Activated CD8-positive, alpha-beta T cell treated with anti-CD3 and anti-CD28 coated beads for 36 hours (primary cell): Measurements from ENCODE around the gene TGM4. TPM values are rescaled to one million over a fixed set of nuclear protein-coding genes. Genes with fewer than 3 reads are reported as not detected.
A peak's percentile ranks its signal among the peaks of the same experiment; 100 is the strongest.

Source experiments
- ATAC-seq: fragments of 200-7000 bp; cut with Tn5 transposase; one replicate; pipeline ENCODE4 v1.10.0; 2021; ENCODE audit warnings: mild to moderate bottlenecking, moderate library complexity
- CTCF ChIA-PET: fragments of 350-600 bp; sonication (Branson Sonifier 250); formaldehyde crosslinking; loops from one replicate; lab custom pipeline; 2021; ENCODE audit warnings: antibody characterized with exemption; lab: Charles Lee
- POLR2A ChIA-PET: fragments of 350-600 bp; sonication (Branson Sonifier 250); formaldehyde crosslinking; loops from one replicate; lab custom pipeline; 2021; ENCODE audit warnings: antibody characterized with exemption; lab: Charles Lee
- DNase-seq: peaks from one replicate; pipeline ENCODE4 v3.0.0-alpha.2; 2020
- H3K27ac Mint-ChIP-seq: one replicate; pipeline ENCODE4 v1.8.0; 2021; ENCODE audit warnings: mild to moderate bottlenecking, mixed read lengths
- H3K27me3 Mint-ChIP-seq: one replicate; pipeline ENCODE4 v1.8.0; 2021; ENCODE audit warnings: mixed read lengths
- H3K36me3 Mint-ChIP-seq: one replicate; pipeline ENCODE4 v1.8.0; 2021; ENCODE audit warnings: low read depth, mixed read lengths
- H3K4me1 Mint-ChIP-seq: one replicate; pipeline ENCODE4 v1.8.0; 2021; ENCODE audit warnings: low read depth, mixed read lengths
- H3K4me3 Mint-ChIP-seq: one replicate; pipeline ENCODE4 v1.8.0; 2021; ENCODE audit warnings: mild to moderate bottlenecking, moderate library complexity, mixed read lengths
- H3K9me3 Mint-ChIP-seq: one replicate; pipeline ENCODE4 v1.8.0; 2021; ENCODE audit warnings: mixed read lengths
- intact Hi-C: fragments of 100-400 bp; cut with micrococcal nuclease; formaldehyde crosslinking; loops from one replicate; pipeline ENCODE4 v1.10.0; 2022
- total RNA-seq, 2 experiments: library from RNA; stranded (reverse); gene quantifications; one replicate each; pipeline ENCODE4 v1.2.3, GENCODE V29; 2021
- TF ChIP-seq, protein P1 (sequence below): fragments of 200-600 bp; IDR thresholded peaks from one replicate; pipeline ENCODE4 v1.8.0; 2022; ENCODE audit warnings: antibody characterized with exemption, mild to moderate bottlenecking

Gene TGM4
- total RNA-seq, 2 experiments from 2014 or later = not detected

DNA sequence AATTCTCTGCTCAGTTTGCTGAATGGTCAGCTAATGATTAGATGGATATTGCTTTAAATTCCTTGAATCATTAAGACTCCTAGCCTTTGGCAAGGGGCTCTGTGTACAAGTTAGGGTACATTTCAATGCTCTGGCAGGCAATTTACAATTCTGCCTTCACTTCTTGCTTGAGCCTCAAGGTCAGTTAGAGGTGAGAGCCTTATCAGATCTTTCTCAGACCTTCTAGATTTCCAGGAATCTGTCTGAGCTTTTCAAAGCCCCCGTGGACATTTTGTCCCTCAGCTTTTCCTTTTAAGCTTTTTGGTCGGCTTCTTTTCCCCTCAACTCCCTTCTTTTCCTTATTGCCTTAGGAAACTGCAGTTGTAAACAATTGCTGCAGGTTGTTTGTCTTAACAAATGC, 34.7 kb downstream of the TGM4 start:
- TF ChIP-seq, protein P1, sequence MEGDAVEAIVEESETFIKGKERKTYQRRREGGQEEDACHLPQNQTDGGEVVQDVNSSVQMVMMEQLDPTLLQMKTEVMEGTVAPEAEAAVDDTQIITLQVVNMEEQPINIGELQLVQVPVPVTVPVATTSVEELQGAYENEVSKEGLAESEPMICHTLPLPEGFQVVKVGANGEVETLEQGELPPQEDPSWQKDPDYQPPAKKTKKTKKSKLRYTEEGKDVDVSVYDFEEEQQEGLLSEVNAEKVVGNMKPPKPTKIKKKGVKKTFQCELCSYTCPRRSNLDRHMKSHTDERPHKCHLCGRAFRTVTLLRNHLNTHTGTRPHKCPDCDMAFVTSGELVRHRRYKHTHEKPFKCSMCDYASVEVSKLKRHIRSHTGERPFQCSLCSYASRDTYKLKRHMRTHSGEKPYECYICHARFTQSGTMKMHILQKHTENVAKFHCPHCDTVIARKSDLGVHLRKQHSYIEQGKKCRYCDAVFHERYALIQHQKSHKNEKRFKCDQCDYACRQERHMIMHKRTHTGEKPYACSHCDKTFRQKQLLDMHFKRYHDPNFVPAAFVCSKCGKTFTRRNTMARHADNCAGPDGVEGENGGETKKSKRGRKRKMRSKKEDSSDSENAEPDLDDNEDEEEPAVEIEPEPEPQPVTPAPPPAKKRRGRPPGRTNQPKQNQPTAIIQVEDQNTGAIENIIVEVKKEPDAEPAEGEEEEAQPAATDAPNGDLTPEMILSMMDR = no peak
- CTCF ChIA-PET = interaction anchor here (0.9 to 1.7 kb wide), 2 partner anchors 8 to 20 kb away, joined by 3 to 4 read pairs; no protein-coding TSS in a partner anchor
- ATAC-seq (no peak), DNase-seq (no peak)
- H3K27ac Mint-ChIP-seq = no peak overlapping the region
- no peaks in the 10 kb centered on the region for H3K9me3 Mint-ChIP-seq
- POLR2A ChIA-PET = no interaction called here
- no peaks in the 10 kb centered on the region for H3K4me1 Mint-ChIP-seq
- intact Hi-C loops = no loop called here
- no peaks in the 10 kb centered on the region for H3K36me3 Mint-ChIP-seq
- peaks cover 15% of the 10 kb centered on the region for H3K27me3 Mint-ChIP-seq
- H3K4me3 Mint-ChIP-seq = no peak overlapping the region

DNA sequence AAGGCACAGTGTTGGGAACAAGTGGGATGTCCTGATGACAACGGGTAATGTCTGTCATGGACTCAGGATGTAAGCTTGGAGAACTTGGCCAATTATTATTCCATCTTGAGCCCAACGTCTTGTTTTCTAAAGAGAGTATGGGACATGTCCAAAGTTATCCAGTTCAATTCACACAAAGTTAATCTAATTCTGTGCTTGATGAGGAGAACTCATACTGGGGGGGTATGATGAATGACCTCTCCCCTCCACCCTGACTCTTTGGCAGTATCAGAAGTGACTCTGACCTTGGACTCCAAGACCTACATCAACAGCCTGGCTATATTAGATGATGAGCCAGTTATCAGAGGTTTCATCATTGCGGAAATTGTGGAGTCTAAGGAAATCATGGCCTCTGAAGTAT, 36.3 kb downstream of the TGM4 start:
- intact Hi-C loops = no loop called here
- ChIA-PET POLR2A (no interaction called here), CTCF (no interaction called here)
- Mint-ChIP-seq H3K36me3 (no peaks in the 10 kb centered on the region), H3K4me3 (no peak overlapping the region), H3K9me3 (no peaks in the 10 kb centered on the region), H3K27me3 (peaks cover 15% of the 10 kb centered on the region), H3K27ac (no peak overlapping the region), H3K4me1 (no peaks in the 10 kb centered on the region)
- no peak for ATAC-seq
- TF ChIP-seq, protein P1 = no peak
- no peak for DNase-seq

DNA sequence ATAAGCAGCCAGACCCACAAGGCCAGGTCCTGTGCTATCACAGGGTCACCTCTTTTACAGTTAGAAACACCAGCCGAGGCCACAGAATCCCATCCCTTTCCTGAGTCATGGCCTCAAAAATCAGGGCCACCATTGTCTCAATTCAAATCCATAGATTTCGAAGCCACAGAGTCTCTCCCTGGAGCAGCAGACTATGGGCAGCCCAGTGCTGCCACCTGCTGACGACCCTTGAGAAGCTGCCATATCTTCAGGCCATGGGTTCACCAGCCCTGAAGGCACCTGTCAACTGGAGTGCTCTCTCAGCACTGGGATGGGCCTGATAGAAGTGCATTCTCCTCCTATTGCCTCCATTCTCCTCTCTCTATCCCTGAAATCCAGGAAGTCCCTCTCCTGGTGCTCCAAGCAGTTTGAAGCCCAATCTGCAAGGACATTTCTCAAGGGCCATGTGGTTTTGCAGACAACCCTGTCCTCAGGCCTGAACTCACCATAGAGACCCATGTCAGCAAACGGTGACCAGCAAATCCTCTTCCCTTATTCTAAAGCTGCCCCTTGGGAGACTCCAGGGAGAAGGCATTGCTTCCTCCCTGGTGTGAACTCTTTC, 39.6 kb downstream of the TGM4 start:
- no peak overlapping the region for H3K4me3 Mint-ChIP-seq
- DNase-seq = peak; percentile 77
- no peaks in the 10 kb centered on the region for H3K4me1 Mint-ChIP-seq
- intact Hi-C loops = loop anchor here (2.0 kb wide), 1 partner anchor 381 kb away; no protein-coding TSS in a partner anchor
- no peaks in the 10 kb centered on the region for H3K36me3 Mint-ChIP-seq
- H3K9me3 Mint-ChIP-seq = no peaks in the 10 kb centered on the region
- no peak overlapping the region for H3K27ac Mint-ChIP-seq
- TF ChIP-seq, protein P1 = peak; percentile 78
- ChIA-PET CTCF (interaction anchor here (0.6 to 3.5 kb wide), 21 partner anchors 8 to 399 kb away, joined by 3 to 23 read pairs (median 3); partner anchors contain the start of genes KIAA1143 and KIF15), POLR2A (no interaction called here)
- peaks cover 6% of the 10 kb centered on the region for H3K27me3 Mint-ChIP-seq
- peak; percentile 83 for ATAC-seq

DNA sequence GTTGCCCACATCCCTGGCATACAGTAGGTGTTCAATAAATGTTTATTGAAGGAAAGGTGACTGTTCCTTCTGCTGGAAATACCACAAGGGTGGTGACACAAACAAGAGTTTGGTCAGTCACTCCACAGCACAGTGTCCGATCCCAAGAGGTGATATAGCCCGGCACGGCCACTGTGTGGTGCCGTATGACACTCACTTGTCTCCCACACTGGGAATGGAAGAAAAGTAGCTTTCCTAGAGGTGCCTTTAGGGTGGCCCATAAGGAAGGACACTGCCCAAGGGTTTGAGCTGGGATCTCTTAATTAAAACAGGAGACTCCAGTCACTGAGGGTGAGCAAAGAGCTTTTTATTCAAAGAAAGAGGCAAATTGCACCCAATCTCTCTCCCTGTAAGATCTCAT, 40.5 kb downstream of the TGM4 start:
- no peak for DNase-seq
- intact Hi-C loops = no loop called here
- POLR2A ChIA-PET = no interaction called here
- Mint-ChIP-seq H3K4me1 (no peaks in the 10 kb centered on the region), H3K9me3 (no peaks in the 10 kb centered on the region), H3K36me3 (no peaks in the 10 kb centered on the region), H3K4me3 (no peak overlapping the region), H3K27ac (no peak overlapping the region), H3K27me3 (peaks cover 2% of the 10 kb centered on the region)
- TF ChIP-seq, protein P1 = no peak
- CTCF ChIA-PET = interaction anchor here (0.9 to 3.5 kb wide), 11 partner anchors 10 to 400 kb away, joined by 3 to 23 read pairs (median 3); partner anchors contain the start of genes KIAA1143 and KIF15
- ATAC-seq = no peak

DNA sequence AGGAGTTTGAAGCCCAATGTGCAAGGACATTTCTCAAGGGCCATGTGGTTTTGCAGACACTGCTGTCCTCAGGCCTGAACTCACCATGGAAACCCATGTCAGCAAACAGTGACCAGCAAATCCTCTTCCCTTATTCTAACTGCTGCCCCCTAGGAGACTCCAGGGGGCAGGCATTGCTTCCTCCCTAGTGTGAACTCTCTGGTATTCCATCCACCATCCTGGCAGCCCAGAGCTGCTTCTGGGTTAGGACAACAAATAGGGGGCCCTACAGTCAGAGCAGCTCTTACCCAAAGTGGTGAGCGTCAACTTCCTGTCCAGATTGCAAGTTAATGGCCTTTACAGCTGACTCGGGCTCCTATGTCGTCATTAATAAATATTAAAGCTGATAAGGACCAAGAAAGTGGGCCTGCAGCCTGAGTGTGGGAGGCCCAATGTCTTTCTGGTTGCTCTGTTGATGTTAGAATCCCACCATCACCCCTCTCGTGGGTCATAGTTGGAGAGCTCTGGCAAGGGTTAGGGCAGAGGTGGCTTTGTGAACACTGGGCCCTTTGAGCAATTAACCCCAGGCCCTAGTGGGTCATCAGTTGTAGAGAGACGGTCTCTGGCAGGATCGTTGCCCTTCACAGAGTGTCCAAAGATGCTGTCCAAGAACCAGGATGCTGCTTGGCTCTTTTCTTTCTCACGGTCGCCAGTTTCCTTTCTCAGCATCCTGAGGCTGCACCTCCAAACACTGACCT, 41.5 kb downstream of the TGM4 start:
- ChIA-PET POLR2A (no interaction called here), CTCF (interaction anchor here (0.9 to 2.1 kb wide), 4 partner anchors 154 to 386 kb away, joined by 3 to 23 read pairs (median 5); partner anchors contain the start of genes KIAA1143 and KIF15)
- H3K9me3 Mint-ChIP-seq = no peaks in the 10 kb centered on the region
- no peak overlapping the region for H3K4me3 Mint-ChIP-seq
- intact Hi-C loops = no loop called here
- no peaks in the 10 kb centered on the region for H3K4me1 Mint-ChIP-seq
- TF ChIP-seq, protein P1 = no peak
- H3K27me3 Mint-ChIP-seq = no peaks in the 10 kb centered on the region
- ATAC-seq (no peak), DNase-seq (no peak)
- no peak overlapping the region for H3K27ac Mint-ChIP-seq
- H3K36me3 Mint-ChIP-seq = no peaks in the 10 kb centered on the region
